Pulmonary artery endothelial cell (primary cell): ENCODE results near the gene CAPN2. TPM values are rescaled to one million over a fixed set of nuclear protein-coding genes. Genes with fewer than 3 reads are reported as not detected.
"Not testable (repeated sequence)": the region's sequence is repeated elsewhere in the genome, so short reads cannot be mapped to it uniquely, and the experiment has no call there.

ENCODE experiments used
- DNase-seq: peaks from one replicate; pipeline ENCODE4 v3.0.0-alpha.2; 2011; ENCODE audit warnings: low read depth, low spot score
- total RNA-seq: library from RNA; depleted of rRNA; stranded (reverse); fragments of >200 nt; gene quantifications from 2 replicates; pipeline ENCODE4 v1.2.3, GENCODE V29; 2014

The CAPN2 gene
- total RNA-seq, 1 donor from 2014 or later, result 436 TPM

DNA sequence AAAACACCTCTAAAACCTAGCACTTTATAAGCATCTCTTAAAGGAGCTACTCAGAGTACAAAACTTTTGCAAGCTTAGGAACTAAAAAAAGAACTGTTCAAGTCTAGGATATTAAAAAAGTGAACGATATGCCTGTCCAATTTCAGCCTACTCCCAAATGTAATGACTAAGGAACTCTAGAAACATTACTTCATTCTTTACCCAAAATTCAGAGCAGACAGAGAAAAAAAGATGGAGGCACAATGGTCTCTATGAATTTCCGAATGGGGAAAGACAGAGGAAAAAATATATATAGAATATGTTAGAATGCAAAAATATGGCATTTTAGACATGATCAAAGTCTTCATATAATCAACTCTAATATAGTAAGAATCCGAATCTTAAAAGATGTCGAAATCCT is 72.2 kb downstream of the CAPN2 start:
- no peak for DNase-seq

DNA sequence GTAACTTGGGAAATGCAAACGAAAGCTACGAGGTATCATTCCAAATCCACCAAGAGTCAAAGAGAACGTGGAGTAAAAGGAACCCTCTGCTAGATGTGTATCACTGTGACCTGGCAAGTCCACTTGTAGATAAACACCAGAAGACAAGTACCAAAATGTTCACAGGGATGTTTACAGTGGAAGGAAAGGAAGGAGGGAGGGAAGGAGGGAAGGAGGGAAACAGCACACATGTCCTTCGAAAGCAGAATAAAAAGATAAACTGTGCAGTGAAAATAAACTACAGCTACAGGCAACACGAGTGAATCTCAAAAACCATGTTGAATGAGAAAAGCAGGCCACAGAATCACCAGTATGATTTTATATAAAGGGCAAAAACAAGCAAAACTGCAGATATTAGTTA is 73.5 kb downstream of the CAPN2 start:
- DNase-seq, result no peak

DNA sequence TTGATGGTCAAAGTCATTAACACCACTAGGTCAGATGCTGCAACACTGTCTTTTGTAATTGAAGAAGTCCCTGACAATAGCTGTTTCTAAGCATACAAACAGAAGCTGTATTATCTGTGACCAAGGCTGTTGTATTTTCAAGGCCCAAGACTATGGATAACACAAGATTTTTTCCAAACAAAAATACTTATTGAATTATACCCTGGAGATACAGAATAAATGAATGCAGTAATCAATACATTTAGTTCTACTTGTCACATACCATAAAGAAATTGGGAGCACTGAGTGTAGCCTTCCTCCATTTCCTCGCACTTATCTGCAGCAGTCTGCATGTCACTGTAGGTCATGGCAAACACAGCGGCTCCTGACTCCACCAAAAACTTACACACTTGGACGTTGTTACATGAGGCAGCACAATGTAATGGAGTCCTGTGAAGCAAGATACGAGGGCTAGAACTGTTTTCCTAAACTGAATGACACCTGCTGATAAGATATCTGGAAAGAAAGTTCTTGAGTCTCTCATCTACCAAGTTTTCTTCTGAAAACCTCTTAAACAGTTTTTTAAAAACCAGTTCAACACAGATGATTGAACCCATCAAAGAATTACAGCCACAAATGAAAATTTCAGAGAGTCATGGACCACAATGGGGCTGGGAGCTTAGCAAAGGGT is 76.5 kb downstream of the CAPN2 start:
- DNase-seq, result no peak

DNA sequence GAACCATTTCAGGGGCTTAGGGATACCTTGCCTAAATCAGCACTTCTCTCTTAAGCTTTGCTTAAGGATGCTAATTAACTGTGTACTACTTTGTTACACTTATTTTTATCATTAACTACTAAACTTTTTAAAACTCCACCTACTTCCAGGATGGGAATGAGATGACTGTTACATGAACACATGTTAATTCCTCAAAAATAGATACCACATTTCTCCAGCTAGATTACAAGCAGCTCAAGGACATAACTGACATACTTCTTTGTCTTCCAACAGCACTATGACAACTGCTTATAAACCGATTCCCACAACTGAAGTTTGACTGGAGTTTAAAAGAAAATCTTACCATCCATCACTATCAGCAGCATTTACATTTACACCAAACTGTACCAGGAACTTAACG is 79.7 kb downstream of the CAPN2 start:
- DNase-seq, result no peak

DNA sequence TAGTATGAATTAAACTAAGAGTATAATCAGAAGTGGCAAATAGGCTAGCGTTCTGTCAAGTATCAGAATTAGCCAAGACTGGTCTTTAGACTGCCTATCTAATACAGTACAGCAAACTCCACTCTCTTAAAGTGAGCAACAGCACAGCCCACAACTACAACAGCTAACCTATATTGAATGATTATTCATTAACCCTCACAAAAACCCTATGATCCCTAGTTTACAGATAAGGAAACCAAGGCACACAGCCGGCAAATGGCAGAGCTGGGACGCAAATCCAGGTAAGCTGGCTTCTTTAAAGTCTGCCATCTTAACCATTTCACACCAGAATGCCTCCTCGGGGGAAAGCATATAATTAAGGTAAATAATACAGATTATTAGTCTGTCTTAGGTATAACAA is 81.4 kb downstream of the CAPN2 start:
- DNase-seq, result no peak

DNA sequence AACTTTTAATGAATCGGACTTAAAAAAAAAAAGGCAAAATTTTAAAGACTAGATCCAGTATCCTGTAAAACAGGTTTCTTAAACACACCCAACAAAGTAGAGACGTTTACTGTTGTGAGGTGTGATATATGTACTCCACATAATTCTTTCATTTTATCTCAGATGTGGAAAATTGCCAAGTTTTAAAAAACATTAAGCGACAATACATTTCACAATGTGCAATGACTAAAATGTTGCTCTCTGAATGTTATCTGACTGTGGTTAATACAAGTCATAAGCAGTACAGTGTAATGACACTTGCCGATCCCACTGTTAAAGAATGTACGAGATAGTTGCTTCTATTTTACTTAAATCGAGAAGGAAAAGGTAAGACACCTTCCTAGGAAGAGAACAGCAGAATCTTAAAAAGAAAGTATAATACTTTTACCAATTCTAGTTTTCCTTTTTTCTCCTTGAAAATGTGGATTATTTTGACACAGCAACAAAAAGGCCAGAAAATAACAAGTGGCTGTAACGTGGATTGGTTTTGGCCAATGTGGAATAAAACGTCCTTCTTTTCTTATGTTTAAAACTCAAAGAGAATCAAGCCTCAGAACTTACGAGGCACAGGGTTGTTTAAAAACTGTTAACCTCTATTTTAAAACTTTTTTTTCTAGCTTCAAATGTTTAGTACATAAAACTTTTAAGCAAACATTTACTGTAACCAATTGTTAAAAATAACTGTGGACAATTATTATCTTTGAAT is 82.0 kb downstream of the CAPN2 start:
- DNase-seq, result no peak

DNA sequence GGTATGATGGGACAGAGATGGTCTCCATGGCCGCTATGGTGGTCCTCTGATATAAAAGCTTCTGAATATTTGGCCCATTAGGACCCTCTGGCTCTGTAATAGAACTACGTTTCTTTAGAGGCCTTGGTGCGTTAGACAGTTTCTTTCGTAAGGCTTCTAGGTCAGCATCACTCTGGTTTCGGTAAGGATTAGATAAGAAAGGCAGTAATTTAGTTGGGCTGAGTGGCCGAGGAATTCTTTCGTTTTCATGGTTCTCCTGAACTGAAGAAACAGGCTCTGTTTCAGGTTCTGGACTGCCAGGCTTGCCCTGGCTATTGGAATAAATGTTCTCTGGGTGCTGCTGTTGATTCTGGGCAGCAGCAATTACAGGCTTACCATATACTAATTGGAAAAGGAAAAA is 83.9 kb downstream of the CAPN2 start:
- no peak for DNase-seq

DNA sequence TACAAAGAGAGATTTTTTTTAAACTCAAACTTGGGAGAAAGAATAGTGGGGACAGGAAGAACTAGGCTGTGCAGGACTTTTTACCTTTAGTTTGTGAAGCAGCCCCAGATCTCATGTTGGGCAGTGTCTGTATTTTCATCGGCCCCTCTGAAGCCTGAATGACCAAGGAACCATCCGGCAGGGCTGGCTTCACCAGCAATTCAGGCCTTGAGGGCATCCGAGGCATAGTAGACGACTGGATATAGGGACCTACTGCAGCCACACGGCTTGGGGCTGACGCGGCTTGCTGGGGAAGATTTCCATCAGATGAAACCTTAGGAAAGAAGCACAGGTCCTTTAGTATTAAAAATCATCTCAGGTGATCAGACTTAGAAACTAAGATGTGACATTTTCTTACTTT is 89.7 kb downstream of the CAPN2 start:
- DNase-seq, result no peak

DNA sequence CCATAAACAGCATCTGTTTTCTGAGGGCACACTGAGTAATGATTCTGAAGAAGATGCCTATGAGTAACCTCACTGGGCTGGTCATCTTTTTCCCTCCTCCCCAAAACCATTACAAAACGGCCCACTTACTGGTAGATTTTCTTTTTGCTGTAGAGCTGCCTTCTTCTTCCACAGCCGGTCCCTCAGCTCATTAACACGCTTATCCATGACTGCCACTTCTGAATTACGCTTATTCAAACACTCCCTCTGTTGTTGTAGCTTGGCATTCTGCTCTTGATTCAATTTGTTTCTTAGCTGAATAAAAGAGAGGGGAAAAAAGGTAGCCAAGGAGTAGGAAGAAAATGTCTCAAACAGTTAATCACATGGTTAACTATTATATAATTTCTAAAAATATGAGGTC is 90.3 kb downstream of the CAPN2 start:
- DNase-seq, result no peak

DNA sequence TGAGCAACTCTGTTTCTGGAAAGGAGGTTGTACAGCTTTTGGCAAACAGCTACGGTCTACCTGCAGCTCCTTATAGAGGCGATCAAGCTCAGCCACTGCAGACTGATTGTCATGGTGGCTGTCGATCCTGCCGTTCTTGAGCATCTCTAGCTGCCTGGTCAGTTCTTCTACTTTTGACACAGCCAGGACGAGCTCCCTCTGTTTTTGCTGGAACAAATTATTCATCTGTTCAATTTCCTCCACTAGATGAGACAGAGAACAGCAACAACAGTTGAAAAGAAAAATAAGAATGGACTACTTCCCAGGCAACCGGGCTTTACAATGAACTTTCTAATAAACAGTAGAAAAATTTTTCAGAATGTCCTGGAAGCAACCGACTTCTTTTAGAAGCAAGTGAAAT is 90.9 kb downstream of the CAPN2 start:
- DNase-seq, result no peak

DNA sequence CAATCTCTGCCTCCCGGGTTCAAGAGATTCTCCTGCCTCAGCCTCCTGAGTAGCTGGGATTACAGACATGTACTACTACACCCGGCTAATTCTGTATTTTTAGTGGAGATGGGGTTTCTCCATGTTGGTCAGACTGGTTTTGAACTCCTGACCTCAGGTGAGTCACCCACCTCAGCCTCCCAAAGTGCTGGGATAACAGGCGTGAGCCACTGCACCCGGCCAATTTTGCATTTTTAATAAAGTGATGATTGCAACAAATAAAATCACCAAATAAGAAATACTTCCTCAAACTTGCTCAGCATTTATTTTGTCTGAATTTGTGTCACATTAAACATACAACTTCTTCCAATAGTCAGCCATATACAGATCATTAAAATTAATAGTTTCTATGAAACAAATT is 97.6 kb downstream of the CAPN2 start:
- DNase-seq, result not testable (repeated sequence)

DNA sequence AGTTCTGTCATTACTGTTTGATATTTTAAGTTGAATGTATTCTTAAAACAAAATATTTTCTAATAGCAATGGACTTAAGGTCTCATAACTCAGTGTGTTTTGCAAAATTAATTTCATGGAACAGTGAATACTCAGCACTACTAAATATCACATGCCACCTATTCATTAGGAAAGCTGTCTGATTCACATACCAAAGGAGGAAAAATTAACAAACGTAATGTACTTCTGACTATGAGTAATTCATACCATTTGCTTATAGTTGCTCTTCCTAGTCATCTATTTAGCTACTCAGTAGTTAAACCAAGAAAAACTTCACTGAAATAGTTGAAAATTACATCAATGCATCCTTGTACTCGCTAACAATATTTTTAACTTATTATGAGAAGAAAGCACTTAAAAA is 98.2 kb downstream of the CAPN2 start:
- DNase-seq, result no peak

DNA sequence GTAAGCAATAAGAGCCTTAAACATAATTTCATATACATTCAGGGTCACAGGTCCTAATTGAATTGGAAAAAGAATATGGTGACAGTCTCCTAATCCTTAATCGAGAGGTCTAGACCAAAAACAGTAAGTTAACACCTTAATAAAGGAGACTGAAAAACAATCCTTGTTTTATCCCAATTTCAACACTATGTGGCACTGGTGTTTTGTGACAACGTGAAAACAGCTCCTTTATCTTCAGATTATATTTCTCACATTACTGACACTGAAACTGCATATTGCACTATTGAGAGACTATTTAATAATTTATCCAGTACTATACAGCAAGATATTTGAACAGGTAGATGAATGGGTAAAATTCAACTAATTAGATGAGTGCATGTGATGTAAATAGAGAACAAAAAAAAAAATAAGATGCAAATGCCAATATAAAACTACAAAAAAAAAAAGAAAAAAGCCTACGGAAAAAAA is 99.3 kb downstream of the CAPN2 start:
- DNase-seq, result no peak

DNA sequence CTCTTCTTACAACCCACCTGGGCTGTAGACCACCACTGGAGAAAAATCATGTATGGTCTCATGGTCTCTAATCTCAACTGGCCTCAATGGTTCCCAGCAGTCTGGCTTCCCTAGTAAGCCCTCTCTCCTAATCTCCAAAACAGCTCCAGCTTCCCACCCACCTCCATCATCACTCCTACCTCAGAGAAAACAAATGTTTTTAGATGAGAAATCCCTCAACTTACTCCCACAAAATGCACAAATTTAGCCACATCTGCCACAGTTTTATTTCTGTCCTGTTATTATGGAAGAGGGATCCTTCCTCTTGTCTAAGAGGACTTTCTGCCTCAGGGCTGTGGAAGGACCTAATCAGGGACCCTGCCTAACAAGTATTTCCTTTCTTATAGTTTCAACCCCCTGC is 101.3 kb downstream of the CAPN2 start:
- no peak for DNase-seq

DNA sequence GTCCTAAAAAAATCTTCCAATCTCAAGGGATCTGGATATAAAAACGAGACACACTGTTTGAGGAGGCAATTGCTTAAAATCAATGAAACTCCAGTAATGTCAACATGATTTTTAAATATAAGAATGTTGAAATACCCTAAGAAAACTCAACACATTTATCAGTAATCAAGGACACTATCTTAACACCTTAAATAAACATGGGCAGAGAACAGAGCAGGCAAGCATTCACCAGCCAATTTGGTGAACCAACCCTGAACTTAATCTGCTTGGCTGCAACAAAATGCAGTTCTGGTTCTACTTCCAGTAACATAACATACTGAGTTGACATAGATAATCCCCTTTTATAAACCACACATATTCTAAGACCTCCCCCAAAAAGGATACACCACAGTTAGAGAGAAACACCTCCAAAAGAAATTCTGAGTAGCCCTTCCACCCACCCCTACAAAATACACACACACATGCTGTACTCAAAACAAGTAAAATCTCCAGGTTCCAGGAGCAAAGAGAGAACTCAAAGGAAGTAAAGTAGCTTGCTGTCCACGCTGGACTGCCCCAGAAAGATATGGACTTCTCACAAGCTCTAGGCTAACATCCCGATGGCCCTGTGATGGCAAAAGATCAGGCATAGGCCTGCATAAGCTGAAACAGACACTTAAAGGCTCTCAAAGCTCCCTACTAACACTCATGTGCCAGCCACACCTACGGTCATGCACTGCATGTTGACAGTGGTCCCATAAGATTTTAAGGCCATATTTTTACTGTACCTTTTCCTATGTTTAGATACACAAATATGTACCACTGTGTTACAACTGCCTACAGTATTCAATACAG is 102.9 kb downstream of the CAPN2 start:
- DNase-seq, result no peak

DNA sequence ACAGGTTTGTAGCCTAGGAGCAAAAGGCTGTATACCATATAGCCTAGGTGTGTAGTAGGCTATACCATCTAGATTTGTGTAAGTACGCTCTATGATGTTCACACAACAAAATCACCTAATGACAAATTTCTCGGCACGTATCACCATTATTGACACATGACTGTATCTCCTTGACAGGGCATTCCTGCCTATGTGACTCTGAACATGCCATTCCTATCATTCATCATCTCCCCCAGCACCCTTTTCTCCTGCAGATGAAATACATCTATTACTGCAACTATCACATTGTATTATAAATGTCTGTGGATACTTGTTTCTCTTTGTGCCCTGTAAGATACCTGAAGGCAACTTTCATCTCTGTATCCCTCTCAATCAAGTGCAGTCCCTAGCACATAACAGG is 103.5 kb downstream of the CAPN2 start:
- DNase-seq, result no peak

DNA sequence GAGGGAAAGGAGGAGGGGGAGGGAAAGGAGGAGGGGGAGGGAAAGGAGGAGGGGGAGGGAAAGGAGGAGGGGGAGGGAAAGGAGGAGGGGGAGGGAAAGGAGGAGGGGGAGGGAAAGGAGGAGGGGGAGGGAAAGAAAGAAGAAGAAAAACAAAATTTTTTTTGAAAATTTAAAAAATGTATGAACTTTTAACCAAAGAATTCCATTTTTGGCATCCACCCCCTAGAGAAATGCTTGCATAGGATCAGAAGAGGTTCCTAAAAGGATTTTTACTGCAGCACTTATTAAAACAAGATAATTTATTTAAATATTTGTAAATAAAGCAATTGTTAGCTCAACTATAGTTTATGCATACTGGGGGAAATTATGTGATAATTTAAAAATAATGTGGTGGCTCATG is 104.9 kb downstream of the CAPN2 start:
- not testable (repeated sequence) for DNase-seq

DNA sequence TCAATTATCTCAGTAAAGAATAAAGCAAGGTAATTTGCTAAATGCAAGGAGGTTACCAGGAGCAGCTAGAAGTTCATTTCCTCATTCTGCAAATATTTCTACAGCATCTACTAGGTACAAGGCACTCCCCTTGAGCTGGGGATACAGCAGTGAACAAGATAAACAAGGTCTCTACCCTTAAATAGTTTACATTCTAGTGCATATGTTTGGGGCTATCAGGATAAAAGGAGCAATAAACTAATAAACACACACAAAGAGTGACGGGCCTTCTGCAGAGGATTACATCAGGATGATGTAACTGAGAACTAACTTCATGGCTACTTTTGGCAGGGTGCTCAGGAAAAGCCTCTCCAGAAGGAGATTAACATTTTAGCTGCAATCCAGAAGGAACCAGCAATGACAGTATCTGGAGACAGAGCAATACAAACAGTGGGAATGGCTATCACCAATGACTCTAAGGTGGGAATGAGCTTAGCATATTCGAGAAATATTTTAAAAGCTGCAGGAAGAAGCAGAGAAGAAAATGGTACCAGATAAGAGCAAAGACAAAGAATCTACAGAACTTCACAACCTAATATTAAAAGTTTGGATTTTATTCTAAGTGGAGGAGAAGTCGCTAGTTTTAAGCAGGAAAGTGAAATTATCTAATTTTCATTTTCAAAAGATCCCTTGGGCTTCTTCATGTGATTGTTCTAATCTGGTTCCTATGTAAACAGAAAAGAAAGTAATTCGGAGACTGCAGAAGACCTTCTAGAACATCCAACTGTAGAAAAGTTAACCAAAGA is 107.6 kb downstream of the CAPN2 start:
- DNase-seq, result no peak

DNA sequence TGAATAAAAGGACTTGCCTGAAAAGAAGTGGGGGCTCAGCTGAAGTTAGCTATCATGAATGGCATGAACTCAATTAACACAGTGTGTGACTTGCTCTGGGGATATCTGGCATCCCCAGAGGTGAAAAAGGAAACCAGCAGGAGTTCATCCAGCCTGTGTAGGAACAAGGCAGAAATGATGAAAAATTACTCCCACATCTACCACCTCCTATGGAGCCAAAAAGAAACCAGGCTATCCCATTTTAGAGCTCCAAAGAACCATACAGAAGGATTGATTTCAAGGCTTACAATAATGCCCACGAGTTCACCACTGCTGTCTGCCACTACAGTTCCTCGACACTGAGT is 108.1 kb downstream of the CAPN2 start:
- no peak for DNase-seq

DNA sequence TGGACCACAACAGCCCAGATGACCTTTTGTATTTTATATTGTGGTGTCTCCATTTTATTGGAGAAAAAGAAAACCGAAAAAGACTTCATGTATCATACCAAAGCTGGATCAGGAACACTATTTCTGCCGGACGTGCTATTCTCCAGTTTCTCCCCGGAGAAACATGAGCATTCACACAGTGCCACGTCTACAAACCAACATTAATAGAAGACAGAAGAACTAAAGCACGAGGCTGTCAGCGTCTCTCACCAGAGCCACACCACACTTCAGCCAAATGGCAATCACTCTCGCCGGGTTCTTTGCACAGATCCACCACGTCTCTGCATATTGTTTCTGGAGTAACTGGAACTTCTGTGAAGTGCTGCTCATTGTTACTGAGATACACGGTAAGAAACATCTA is 108.6 kb downstream of the CAPN2 start:
- no peak for DNase-seq

DNA sequence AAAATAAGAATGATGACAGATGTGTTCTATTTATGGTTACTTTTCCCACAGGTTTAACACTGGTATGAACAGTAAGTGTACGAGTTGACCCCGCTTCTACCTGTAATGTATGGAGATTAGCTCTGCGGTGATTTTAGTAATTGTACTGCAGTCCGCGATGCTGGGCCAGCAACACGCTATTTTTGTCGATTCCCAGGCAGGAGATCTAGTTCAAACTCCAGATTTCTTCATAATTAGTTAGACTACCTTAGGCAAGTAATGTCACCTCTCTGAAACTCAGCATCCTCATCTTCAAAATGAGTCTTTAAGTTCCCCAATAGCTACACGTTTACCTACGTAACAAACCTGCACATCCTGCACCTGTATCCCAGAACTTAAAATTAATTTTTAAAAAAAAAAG is 111.9 kb downstream of the CAPN2 start:
- DNase-seq, result no peak

DNA sequence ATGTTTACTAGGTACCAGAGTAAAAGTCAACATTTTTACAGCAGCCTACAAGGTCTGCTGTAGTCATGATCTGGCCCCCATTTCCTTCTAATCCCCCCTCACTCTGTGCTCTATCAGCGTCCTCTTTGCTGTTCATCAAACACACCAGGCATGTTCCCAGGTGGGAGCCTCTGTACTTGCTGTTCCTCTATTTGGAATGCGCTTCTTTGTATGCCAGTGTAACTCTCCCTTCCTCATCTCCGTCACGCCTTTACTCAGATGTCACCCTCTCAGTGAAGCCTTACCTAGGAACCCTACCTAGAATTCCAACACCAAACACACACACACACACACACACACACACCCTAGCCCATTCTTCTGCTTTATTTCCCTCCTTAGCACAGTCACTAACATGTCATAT is 112.4 kb downstream of the CAPN2 start:
- no peak for DNase-seq
